Epidermal melanocyte (primary cell): Measurements from ENCODE around the gene CHCHD5.

ENCODE experiments used
- DNase-seq: peaks from one replicate; pipeline ENCODE4 v3.0.0; 2011; ENCODE audit warnings: low spot score; ENCODE audit not compliant: insufficient read length

CHCHD5 gene

GRCh38 chr2:112623913-112624777, 39.7 kb downstream of the CHCHD5 start:
- no peak for DNase-seq

- no peak for DNase-seq
Observed at GRCh38 chr2:112625474-112626114, 41.2 kb downstream of the CHCHD5 start.

- peak; percentile 40 for DNase-seq
Observed at GRCh38 chr2:112626604-112627059, 42.2 kb downstream of the CHCHD5 start.

- peak; percentile 39 for DNase-seq
Observed at GRCh38 chr2:112627060-112628040, 42.9 kb downstream of the CHCHD5 start.

GRCh38 chr2:112629224-112629623, 44.8 kb downstream of the CHCHD5 start:
- DNase-seq = no peak

- DNase-seq = no peak
Observed at GRCh38 chr2:112629823-112630222, 45.4 kb downstream of the CHCHD5 start.

GRCh38 chr2:112630268-112630667, 45.9 kb downstream of the CHCHD5 start:
- DNase-seq = no peak

GRCh38 chr2:112633708-112634107, 49.3 kb downstream of the CHCHD5 start:
- no peak for DNase-seq

GRCh38 chr2:112634153-112634873, 49.9 kb downstream of the CHCHD5 start:
- DNase-seq = no peak

- DNase-seq = no peak
Observed at GRCh38 chr2:112634874-112635157, 50.4 kb downstream of the CHCHD5 start.

GRCh38 chr2:112636605-112637288, 52.3 kb downstream of the CHCHD5 start:
- DNase-seq = no peak

GRCh38 chr2:112637289-112637660, 52.9 kb downstream of the CHCHD5 start:
- DNase-seq = no peak
